ENCODE measurements around the gene OLIG2.

The OLIG2 gene

GRCh38 chr21:33019885-33020557, 5.7 kb upstream of the OLIG2 start:
- H3K4me3 ChIP-seq (ENCODE audit: low read depth, low read length) = no peak overlapping the region
- no peak for TF ChIP-seq CTCF (IDR thresholded peaks at IDR 0.05; ENCODE audit: low read depth, low read length)

GRCh38 chr21:33020558-33021100, 5.1 kb upstream of the OLIG2 start:
- no peak overlapping the region for H3K4me3 ChIP-seq (ENCODE audit: low read depth, low read length)
- TF ChIP-seq CTCF (IDR thresholded peaks at IDR 0.05; ENCODE audit: low read depth, low read length) = no peak

- H3K4me3 ChIP-seq (ENCODE audit: low read depth, low read length) = no peak overlapping the region
- TF ChIP-seq CTCF (IDR thresholded peaks at IDR 0.05; ENCODE audit: low read depth, low read length) = no peak
These were observed 4.6 kb upstream of the OLIG2 start for GRCh38 chr21:33021150-33021549.

GRCh38 chr21:33021667-33022066, 4.1 kb upstream of the OLIG2 start:
- H3K4me3 ChIP-seq (ENCODE audit: low read depth, low read length) = no peak overlapping the region
- no peak for TF ChIP-seq CTCF (IDR thresholded peaks at IDR 0.05; ENCODE audit: low read depth, low read length)

GRCh38 chr21:33022489-33022827, 3.3 kb upstream of the OLIG2 start:
- TF ChIP-seq CTCF (IDR thresholded peaks at IDR 0.05; ENCODE audit: low read depth, low read length) = no peak
- H3K4me3 ChIP-seq (ENCODE audit: low read depth, low read length) = no peak overlapping the region

GRCh38 chr21:33022828-33023573, 2.7 kb upstream of the OLIG2 start:
- no peak overlapping the region for H3K4me3 ChIP-seq (ENCODE audit: low read depth, low read length)

More at GRCh38 chr21:33022828-33023573, 2.7 kb upstream of the OLIG2 start:
- no peak for TF ChIP-seq CTCF (IDR thresholded peaks at IDR 0.05; ENCODE audit: low read depth, low read length)

Data from WI38 (cell line).